Smooth muscle cell (in vitro differentiated cells): ENCODE results near the gene RILP. TPM values are rescaled to one million over a fixed set of nuclear protein-coding genes. Genes with fewer than 3 reads are reported as not detected.
A peak's percentile ranks its signal among the peaks of the same experiment; 100 is the strongest.

Experiments used
- DNase-seq: peaks from one replicate; lab custom pipeline; 2025; ENCODE audit not compliant: unreplicated experiment; lab: John Stamatoyannopoulos, UW
- H2AFZ ChIP-seq: fragments of 200-600 bp; sonication (generic); 2 replicates; pipeline ENCODE4 v1.6.0; 2016; ENCODE audit warnings: antibody characterized with exemption, low read depth, mild to moderate bottlenecking
- H3F3A ChIP-seq: fragments of 200-600 bp; sonication (generic); 2 replicates; pipeline ENCODE4 v1.6.0; 2017; ENCODE audit warnings: antibody characterized with exemption, low read depth
- H3K27ac ChIP-seq: fragments of 200-600 bp; sonication (generic); 2 replicates; pipeline ENCODE4 v1.5.1; 2016; ENCODE audit warnings: low read depth, mild to moderate bottlenecking
- H3K27me3 ChIP-seq: fragments of 200-600 bp; sonication (generic); 2 replicates; pipeline ENCODE4 v1.6.1; 2016; ENCODE audit warnings: low read depth, mild to moderate bottlenecking
- H3K36me3 ChIP-seq: fragments of 200-600 bp; sonication (generic); 2 replicates; pipeline ENCODE4 v1.5.1; 2016; ENCODE audit warnings: low read depth
- H3K4me1 ChIP-seq: fragments of 200-600 bp; sonication (generic); 2 replicates; pipeline ENCODE4 v1.5.1; 2016; ENCODE audit warnings: low read depth
- H3K4me2 ChIP-seq: fragments of 200-600 bp; sonication (generic); 2 replicates; pipeline ENCODE4 v1.6.0; 2016; ENCODE audit warnings: mild to moderate bottlenecking
- H3K4me3 ChIP-seq: fragments of 200-600 bp; sonication (generic); 2 replicates; pipeline ENCODE4 v1.5.1; 2016; ENCODE audit warnings: mild to moderate bottlenecking
- H3K79me2 ChIP-seq: fragments of 200-600 bp; sonication (generic); 2 replicates; pipeline ENCODE4 v1.6.0; 2016; ENCODE audit warnings: low read depth, mild to moderate bottlenecking
- H3K9ac ChIP-seq: fragments of 200-600 bp; sonication (generic); 2 replicates; pipeline ENCODE4 v1.6.0; 2016; ENCODE audit warnings: low read depth
- H3K9me3 ChIP-seq: fragments of 200-600 bp; sonication (generic); replicated peaks from 2 replicates; pipeline ENCODE4 v1.5.1; 2016; ENCODE audit warnings: low read depth
- H4K20me1 ChIP-seq: fragments of 200-600 bp; sonication (generic); 2 replicates; pipeline ENCODE4 v1.6.0; 2016; ENCODE audit warnings: low read depth
- WGBS: methylation state at CpG from one replicate; pipeline ENCODE4 v1.1.7; 2016; ENCODE audit warnings: low lambda C conversion rate; 5-methylcytosine and 5-hydroxymethylcytosine counted together
- polyA plus RNA-seq: library from polyadenylated mRNA; unstranded; fragments of >200 nt; fragmentation: Nextera tagmentation; extraction: Ambion mirVana; gene quantifications from 2 replicates; pipeline ENCODE4 v1.2.1, GENCODE V29; 2016
- total RNA-seq: library from RNA; depleted of rRNA; stranded (reverse); fragments of >200 nt; gene quantifications from 2 replicates; pipeline ENCODE4 v1.2.3, GENCODE V29; 2014
- TF ChIP-seq, protein P1 (sequence below): fragments of 200-600 bp; sonication (generic); IDR thresholded peaks from 2 replicates; pipeline ENCODE4 v1.5.1; 2017; ENCODE audit warnings: borderline replicate concordance, mild to moderate bottlenecking, antibody characterized with exemption; ENCODE audit not compliant: insufficient read depth, poor library complexity, severe bottlenecking

Gene RILP
- total and polyA plus RNA-seq, 2 experiments from 2014 or later, result 5.1 to 7.4 TPM

DNA sequence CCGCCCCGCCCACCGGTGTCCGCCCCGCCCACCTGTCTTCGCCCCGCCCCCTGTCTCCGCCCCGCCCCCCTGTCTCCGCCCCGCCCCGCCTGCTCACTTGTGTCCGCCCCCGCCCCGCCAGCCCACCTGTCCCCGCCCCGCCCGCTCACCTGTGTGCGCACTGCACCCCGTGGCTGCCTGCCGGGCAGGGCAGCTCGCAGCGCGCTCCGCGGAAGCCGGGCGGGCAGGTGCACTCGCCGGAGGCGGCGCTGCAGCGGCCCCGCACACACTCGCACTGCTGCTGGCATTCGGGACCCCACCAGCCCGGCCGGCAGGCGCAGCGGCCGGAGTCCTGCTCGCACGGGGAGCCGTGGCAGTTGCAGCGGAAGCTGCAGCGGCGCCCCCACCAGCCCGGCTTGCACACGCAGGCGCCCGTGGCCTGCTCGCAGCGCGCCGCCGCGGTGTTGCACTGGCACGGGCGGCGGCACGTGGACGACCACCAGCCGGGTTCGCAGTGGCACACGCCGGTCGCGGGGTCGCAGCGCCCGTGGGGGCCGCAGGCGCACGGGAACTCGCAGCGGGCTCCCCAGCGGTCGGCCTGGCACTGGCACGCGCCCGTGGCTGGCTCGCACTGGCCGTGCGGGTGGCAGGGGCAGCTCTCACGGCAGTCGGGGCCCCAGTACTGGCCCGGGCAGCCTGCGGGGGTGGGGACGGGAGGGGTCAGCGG lies 6.2 kb downstream of the RILP start:
- H3K4me1 ChIP-seq, result peaks cover 9% of the 10 kb centered on the region
- H3K79me2 ChIP-seq, result no peaks in the 10 kb centered on the region
- peaks cover 20% of the 10 kb centered on the region for H3F3A ChIP-seq
- H2AFZ ChIP-seq, result peak overlapping the region; percentile 19
- TF ChIP-seq, protein P1, sequence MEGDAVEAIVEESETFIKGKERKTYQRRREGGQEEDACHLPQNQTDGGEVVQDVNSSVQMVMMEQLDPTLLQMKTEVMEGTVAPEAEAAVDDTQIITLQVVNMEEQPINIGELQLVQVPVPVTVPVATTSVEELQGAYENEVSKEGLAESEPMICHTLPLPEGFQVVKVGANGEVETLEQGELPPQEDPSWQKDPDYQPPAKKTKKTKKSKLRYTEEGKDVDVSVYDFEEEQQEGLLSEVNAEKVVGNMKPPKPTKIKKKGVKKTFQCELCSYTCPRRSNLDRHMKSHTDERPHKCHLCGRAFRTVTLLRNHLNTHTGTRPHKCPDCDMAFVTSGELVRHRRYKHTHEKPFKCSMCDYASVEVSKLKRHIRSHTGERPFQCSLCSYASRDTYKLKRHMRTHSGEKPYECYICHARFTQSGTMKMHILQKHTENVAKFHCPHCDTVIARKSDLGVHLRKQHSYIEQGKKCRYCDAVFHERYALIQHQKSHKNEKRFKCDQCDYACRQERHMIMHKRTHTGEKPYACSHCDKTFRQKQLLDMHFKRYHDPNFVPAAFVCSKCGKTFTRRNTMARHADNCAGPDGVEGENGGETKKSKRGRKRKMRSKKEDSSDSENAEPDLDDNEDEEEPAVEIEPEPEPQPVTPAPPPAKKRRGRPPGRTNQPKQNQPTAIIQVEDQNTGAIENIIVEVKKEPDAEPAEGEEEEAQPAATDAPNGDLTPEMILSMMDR, result peak; percentile 17
- H3K4me2 ChIP-seq, result peak overlapping the region; percentile 88
- H3K27ac ChIP-seq, result no peak overlapping the region
- no peak overlapping the region for H3K9ac ChIP-seq
- H3K9me3 ChIP-seq, result no peaks in the 10 kb centered on the region
- H3K36me3 ChIP-seq, result no peaks in the 10 kb centered on the region
- H4K20me1 ChIP-seq, result no peaks in the 10 kb centered on the region
- peak overlapping the region; percentile 48 for H3K4me3 ChIP-seq
- WGBS, result 4% methylated on average over 48 of the region's 90 CpGs
- DNase-seq, result no peak
- H3K27me3 ChIP-seq, result no peaks in the 10 kb centered on the region

DNA sequence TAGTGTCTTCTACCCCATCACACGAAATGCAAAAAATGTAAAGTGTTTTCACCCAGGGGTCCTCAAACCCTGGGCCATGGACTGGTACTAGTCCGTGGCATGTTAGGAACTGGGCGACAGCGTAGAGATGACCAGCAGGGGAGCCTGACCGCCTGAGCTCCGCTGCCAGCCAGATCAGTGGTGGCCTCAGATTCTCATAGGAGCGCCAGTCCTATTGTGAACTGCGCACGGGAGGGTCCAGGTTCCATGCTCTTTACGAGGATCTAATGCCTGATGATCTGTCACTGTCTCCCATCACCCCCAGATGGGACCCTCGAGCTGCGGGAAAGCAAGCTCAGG lies 8.6 kb downstream of the RILP start:
- WGBS, result 84% methylated on average over 12 of the region's 12 CpGs
- DNase-seq, result no peak
- H3K9me3 ChIP-seq, result no peaks in the 10 kb centered on the region
- H3K4me3 ChIP-seq, result no peak overlapping the region
- no peak overlapping the region for H3K4me2 ChIP-seq
- H3K4me1 ChIP-seq, result peaks cover 10% of the 10 kb centered on the region
- no peaks in the 10 kb centered on the region for H3K79me2 ChIP-seq
- H4K20me1 ChIP-seq, result no peaks in the 10 kb centered on the region
- H3K36me3 ChIP-seq, result no peaks in the 10 kb centered on the region
- H3K27me3 ChIP-seq, result no peaks in the 10 kb centered on the region
- no peak overlapping the region for H2AFZ ChIP-seq
- H3F3A ChIP-seq, result no peaks in the 10 kb centered on the region
- H3K27ac ChIP-seq, result no peak overlapping the region
- TF ChIP-seq, protein P1, result no peak
- H3K9ac ChIP-seq, result no peak overlapping the region

DNA sequence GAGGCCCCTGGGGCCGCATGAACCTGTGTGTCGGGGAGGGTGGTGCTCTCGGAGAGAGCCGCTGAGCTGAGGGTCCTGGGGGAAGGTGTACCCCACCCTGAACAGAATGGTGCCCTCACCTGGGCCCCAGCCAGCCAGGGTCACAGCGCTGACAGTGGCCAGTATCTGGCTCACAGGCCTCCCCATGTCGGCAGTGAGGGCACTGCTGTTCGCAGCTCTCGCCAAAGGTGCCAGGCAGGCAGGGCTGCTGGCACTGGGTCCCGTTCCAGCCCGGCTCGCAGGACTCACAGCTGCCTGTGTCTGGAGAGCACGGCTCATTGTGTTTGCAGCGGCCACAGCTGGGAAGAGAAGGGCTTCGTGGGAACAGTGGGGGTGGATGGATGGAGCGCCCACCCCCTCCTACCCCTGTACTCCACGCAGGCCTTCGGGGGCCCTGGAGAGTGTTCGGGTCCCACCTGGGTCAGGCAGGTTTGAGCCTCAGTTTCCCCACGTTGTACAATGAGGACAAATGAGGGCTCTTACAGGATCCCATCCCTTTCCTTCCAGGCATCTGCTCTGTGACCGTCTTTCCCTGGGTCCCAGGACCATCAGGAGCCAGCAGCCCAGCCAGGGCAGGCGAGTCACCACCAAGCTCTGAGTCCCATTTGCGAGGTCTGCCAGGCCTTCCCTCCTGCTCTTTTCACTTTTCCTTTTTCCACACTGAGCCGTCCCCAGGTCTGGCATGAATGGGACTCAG lies 9.2 kb downstream of the RILP start:
- H3K9ac ChIP-seq, result no peak overlapping the region
- TF ChIP-seq, protein P1, result no peak

More for the DNA sequence above, 9.2 kb downstream of the RILP start:
- 80% methylated on average over 23 of the region's 23 CpGs for WGBS
- no peaks in the 10 kb centered on the region for H3K9me3 ChIP-seq
- peaks cover 10% of the 10 kb centered on the region for H3K4me1 ChIP-seq
- H3K4me3 ChIP-seq, result no peak overlapping the region
- no peak for DNase-seq
- H3K79me2 ChIP-seq, result no peaks in the 10 kb centered on the region
- H3K4me2 ChIP-seq, result no peak overlapping the region
- H3K36me3 ChIP-seq, result no peaks in the 10 kb centered on the region
- no peak overlapping the region for H2AFZ ChIP-seq
- H3K27me3 ChIP-seq, result no peaks in the 10 kb centered on the region
- H3F3A ChIP-seq, result no peaks in the 10 kb centered on the region
- no peaks in the 10 kb centered on the region for H4K20me1 ChIP-seq
- H3K27ac ChIP-seq, result no peak overlapping the region
